Peyer's patch (tissue), 4 donors: Measurements from ENCODE around the gene HTRA1. TPM values are rescaled to one million over a fixed set of nuclear protein-coding genes. Genes with fewer than 3 reads are reported as not detected.

ENCODE experiments used
- DNase-seq, 3 donors: peaks; one replicate each; pipeline ENCODE4 v3.0.0-alpha.2; 2017 to 2019
- H3K27ac ChIP-seq, 4 donors: fragments of 200-600 bp; sonication (generic); one replicate each; pipeline ENCODE4 v1.5.1; 2016 to 2019
- H3K27me3 ChIP-seq, 2 donors: fragments of 200-600 bp; sonication (generic); one replicate each; pipeline ENCODE4 v1.5.1; 2019
- H3K36me3 ChIP-seq, 3 donors: fragments of 200-600 bp; sonication (generic); one replicate each; pipeline ENCODE4 v1.5.1; 2016 to 2019
- H3K4me1 ChIP-seq, 4 donors: fragments of 200-600 bp; sonication (generic); one replicate each; pipeline ENCODE4 v1.5.1; 2016 to 2019
- H3K4me3 ChIP-seq, 4 donors: fragments of 200-600 bp; sonication (generic); 1 replicate in 3 of 4; 2 replicates in 1 of 4; pipeline ENCODE4 v1.5.1; 2016 to 2019; ENCODE audit warnings: mild to moderate bottlenecking in 1 of 4
- H3K9me3 ChIP-seq, 4 donors: fragments of 200-600 bp; sonication (generic); one replicate each; pipeline ENCODE4 v1.5.1; 2016 to 2019; ENCODE audit warnings: mild to moderate bottlenecking in 1 of 4
- CTCF ChIP-seq, 6 experiments: fragments of 450-650 bp in 4 of 6; fragments of 200-600 bp in 2 of 6; sonication (generic) in 1 of 6; IDR thresholded peaks; one replicate each; pipeline ENCODE4 v1.5.1; 2017 to 2019; ENCODE audit warnings: antibody characterized with exemption in 6 of 6, mild to moderate bottlenecking in 3 of 6, moderate library complexity in 1 of 6
- POLR2A ChIP-seq, 2 donors: fragments of 450-650 bp; IDR thresholded peaks; one replicate each; pipeline ENCODE4 v1.5.1; 2017; ENCODE audit warnings: antibody characterized with exemption in 2 of 2, mild to moderate bottlenecking in 2 of 2, moderate library complexity in 2 of 2
- total RNA-seq, 4 donors: library from RNA; depleted of rRNA; stranded (reverse); fragments of >200 nt; gene quantifications; one replicate each; pipeline ENCODE4 v1.1.0, GENCODE V29; 2016

HTRA1 gene
- total RNA-seq, 4 donors from 2014 or later, result 12.3 to 26.1 (median 17.3) TPM

GRCh38 chr10:122446668-122447423 lies 14.5 kb upstream of the HTRA1 start:
- Histone ChIP-seq H3K27ac (no peak overlapping the region), H3K4me1 (no peaks in the 10 kb centered on the region), H3K4me3 (no peak overlapping the region), H3K36me3 (no peaks in the 10 kb centered on the region), H3K27me3 (no peaks in the 10 kb centered on the region), H3K9me3 (no peaks in the 10 kb centered on the region)
- TF ChIP-seq CTCF (IDR thresholded peaks at IDR 0.05) (no peak), POLR2A (IDR thresholded peaks at IDR 0.05) (no peak)
- DNase-seq, result no peak

- TF ChIP-seq CTCF (IDR thresholded peaks at IDR 0.05), result no peak
- TF ChIP-seq POLR2A (IDR thresholded peaks at IDR 0.05), result no peak
- H3K36me3 ChIP-seq, result no peaks in the 10 kb centered on the region
- H3K27ac ChIP-seq, result no peak overlapping the region
- DNase-seq, result no peak
- H3K9me3 ChIP-seq, result no peaks in the 10 kb centered on the region
- no peaks in the 10 kb centered on the region for H3K27me3 ChIP-seq
- H3K4me1 ChIP-seq, result no peaks in the 10 kb centered on the region
- no peak overlapping the region for H3K4me3 ChIP-seq
Observed at GRCh38 chr10:122448600-122448999, 12.8 kb upstream of the HTRA1 start.

- no peaks in the 10 kb centered on the region for H3K36me3 ChIP-seq
- no peaks in the 10 kb centered on the region for H3K4me1 ChIP-seq
- TF ChIP-seq CTCF (IDR thresholded peaks at IDR 0.05) (no peak), POLR2A (IDR thresholded peaks at IDR 0.05) (no peak)
- no peak overlapping the region for H3K4me3 ChIP-seq
- no peak overlapping the region for H3K27ac ChIP-seq
- no peak for DNase-seq
- no peaks in the 10 kb centered on the region for H3K9me3 ChIP-seq
- H3K27me3 ChIP-seq, result no peaks in the 10 kb centered on the region
Observed at GRCh38 chr10:122449153-122449552, 12.2 kb upstream of the HTRA1 start.

GRCh38 chr10:122450353-122450990 lies 10.9 kb upstream of the HTRA1 start:
- DNase-seq, result no peak
- TF ChIP-seq CTCF (IDR thresholded peaks at IDR 0.05) (no peak), POLR2A (IDR thresholded peaks at IDR 0.05) (no peak)
- Histone ChIP-seq H3K9me3 (no peaks in the 10 kb centered on the region), H3K4me1 (no peaks in the 10 kb centered on the region), H3K27me3 (no peaks in the 10 kb centered on the region), H3K36me3 (no peaks in the 10 kb centered on the region), H3K27ac (no peak overlapping the region), H3K4me3 (no peak overlapping the region)

GRCh38 chr10:122454071-122454470 lies 7.3 kb upstream of the HTRA1 start:
- no peak for DNase-seq
- Histone ChIP-seq H3K9me3 (no peaks in the 10 kb centered on the region), H3K27ac (no peak overlapping the region), H3K4me1 (no peaks in the 10 kb centered on the region), H3K36me3 (no peaks in the 10 kb centered on the region), H3K4me3 (no peak overlapping the region), H3K27me3 (no peaks in the 10 kb centered on the region)
- no peak for TF ChIP-seq POLR2A (IDR thresholded peaks at IDR 0.05)
- no peak for TF ChIP-seq CTCF (IDR thresholded peaks at IDR 0.05)
